Measurements from ENCODE around the gene DNAJC7. TPM values are rescaled to one million over a fixed set of nuclear protein-coding genes. Genes with fewer than 3 reads are reported as not detected.

Gene DNAJC7
- total RNA-seq, 1 experiment from 2014 or later = 56.1 TPM

GRCh38 chr17:42038221-42038973 is 21.2 kb upstream of the DNAJC7 start:
- H3K27me3 ChIP-seq (ENCODE audit: low read length) = no peaks in the 10 kb centered on the region
- H3K4me2 ChIP-seq (ENCODE audit: low read depth, low read length, poor library complexity, severe bottlenecking) = no peak overlapping the region
- no peak overlapping the region for H3K4me3 ChIP-seq (ENCODE audit: low read length)
- no peaks in the 10 kb centered on the region for H3K4me1 ChIP-seq (ENCODE audit: low read length)
- 0 out of 2 replicates have a peak overlapping the region, but pooled peaks have one; percentile 28 for H2AFZ ChIP-seq (ENCODE audit: low read length)
- no peak overlapping the region for H3K27ac ChIP-seq (ENCODE audit: low read length)
- no peaks in the 10 kb centered on the region for H4K20me1 ChIP-seq (ENCODE audit: insufficient read depth, low read depth, low read length)
- DNase-seq = no peak
- no peak overlapping the region for H3K9ac ChIP-seq (ENCODE audit: low read length)
- no peaks in the 10 kb centered on the region for H3K79me2 ChIP-seq (ENCODE audit: low read length)
- H3K9me3 ChIP-seq (ENCODE audit: low read length) = no peaks in the 10 kb centered on the region
- H3K9me2 ChIP-seq (replicated peaks; ENCODE audit: insufficient read depth, low read length) = no peaks in the 10 kb centered on the region
- H3K36me3 ChIP-seq (ENCODE audit: insufficient read depth, low read length) = no peaks in the 10 kb centered on the region

- Histone ChIP-seq H3K9ac (ENCODE audit: low read length) (no peak overlapping the region), H2AFZ (ENCODE audit: low read length) (no peak overlapping the region), H4K20me1 (ENCODE audit: insufficient read depth, low read depth, low read length) (no peaks in the 10 kb centered on the region), H3K4me1 (ENCODE audit: low read length) (no peaks in the 10 kb centered on the region), H3K79me2 (ENCODE audit: low read length) (no peaks in the 10 kb centered on the region), H3K27ac (ENCODE audit: low read length) (no peak overlapping the region), H3K36me3 (ENCODE audit: insufficient read depth, low read length) (no peaks in the 10 kb centered on the region), H3K27me3 (ENCODE audit: low read length) (no peaks in the 10 kb centered on the region), H3K4me3 (ENCODE audit: low read length) (no peak overlapping the region), H3K9me2 (replicated peaks; ENCODE audit: insufficient read depth, low read length) (no peaks in the 10 kb centered on the region), H3K4me2 (ENCODE audit: low read depth, low read length, poor library complexity, severe bottlenecking) (no peak overlapping the region), H3K9me3 (ENCODE audit: low read length) (no peaks in the 10 kb centered on the region)
- no peak for DNase-seq
Measured at GRCh38 chr17:42034059-42034458, 16.8 kb upstream of the DNAJC7 start.

- no peak overlapping the region for H3K27ac ChIP-seq (ENCODE audit: low read length)
- no peaks in the 10 kb centered on the region for H3K9me2 ChIP-seq (replicated peaks; ENCODE audit: insufficient read depth, low read length)
- H3K9ac ChIP-seq (ENCODE audit: low read length) = no peak overlapping the region
- no peaks in the 10 kb centered on the region for H3K4me1 ChIP-seq (ENCODE audit: low read length)
- no peaks in the 10 kb centered on the region for H3K36me3 ChIP-seq (ENCODE audit: insufficient read depth, low read length)
- H3K27me3 ChIP-seq (ENCODE audit: low read length) = no peaks in the 10 kb centered on the region
- no peaks in the 10 kb centered on the region for H3K79me2 ChIP-seq (ENCODE audit: low read length)
- no peak overlapping the region for H2AFZ ChIP-seq (ENCODE audit: low read length)
- no peak overlapping the region for H3K4me2 ChIP-seq (ENCODE audit: low read depth, low read length, poor library complexity, severe bottlenecking)
- no peak overlapping the region for H3K4me3 ChIP-seq (ENCODE audit: low read length)
- no peaks in the 10 kb centered on the region for H4K20me1 ChIP-seq (ENCODE audit: insufficient read depth, low read depth, low read length)
- no peaks in the 10 kb centered on the region for H3K9me3 ChIP-seq (ENCODE audit: low read length)
- DNase-seq = no peak
Measured at GRCh38 chr17:42031584-42031983, 14.3 kb upstream of the DNAJC7 start.

- H3K9me3 ChIP-seq (ENCODE audit: low read length) = no peaks in the 10 kb centered on the region
- H3K4me2 ChIP-seq (ENCODE audit: low read depth, low read length, poor library complexity, severe bottlenecking) = no peak overlapping the region
- no peaks in the 10 kb centered on the region for H3K79me2 ChIP-seq (ENCODE audit: low read length)
- no peak overlapping the region for H3K27ac ChIP-seq (ENCODE audit: low read length)
- H2AFZ ChIP-seq (ENCODE audit: low read length) = no peak overlapping the region
- H3K27me3 ChIP-seq (ENCODE audit: low read length) = no peaks in the 10 kb centered on the region
- H4K20me1 ChIP-seq (ENCODE audit: insufficient read depth, low read depth, low read length) = no peaks in the 10 kb centered on the region
- H3K4me1 ChIP-seq (ENCODE audit: low read length) = peaks cover 17% of the 10 kb centered on the region
- no peaks in the 10 kb centered on the region for H3K9me2 ChIP-seq (replicated peaks; ENCODE audit: insufficient read depth, low read length)
- H3K4me3 ChIP-seq (ENCODE audit: low read length) = no peak overlapping the region
- peaks cover 6% of the 10 kb centered on the region; the same call in 1 of the 2 replicates for H3K36me3 ChIP-seq (ENCODE audit: insufficient read depth, low read length)
- no peak for DNase-seq
- no peak overlapping the region for H3K9ac ChIP-seq (ENCODE audit: low read length)
Measured at GRCh38 chr17:42028791-42029127, 11.5 kb upstream of the DNAJC7 start.

- Histone ChIP-seq H3K9me2 (replicated peaks; ENCODE audit: insufficient read depth, low read length) (no peaks in the 10 kb centered on the region), H3K36me3 (ENCODE audit: insufficient read depth, low read length) (peaks cover 10% of the 10 kb centered on the region; the same call in 1 of the 2 replicates), H3K79me2 (ENCODE audit: low read length) (no peaks in the 10 kb centered on the region), H3K4me3 (ENCODE audit: low read length) (no peak overlapping the region), H3K27me3 (ENCODE audit: low read length) (no peaks in the 10 kb centered on the region), H3K9me3 (ENCODE audit: low read length) (no peaks in the 10 kb centered on the region), H3K9ac (ENCODE audit: low read length) (no peak overlapping the region), H2AFZ (ENCODE audit: low read length) (no peak overlapping the region), H3K4me2 (ENCODE audit: low read depth, low read length, poor library complexity, severe bottlenecking) (no peak overlapping the region), H3K4me1 (ENCODE audit: low read length) (peaks cover 17% of the 10 kb centered on the region), H4K20me1 (ENCODE audit: insufficient read depth, low read depth, low read length) (no peaks in the 10 kb centered on the region), H3K27ac (ENCODE audit: low read length) (no peak overlapping the region)
- peak; percentile 73 for DNase-seq
Measured at GRCh38 chr17:42027961-42028790, 10.9 kb upstream of the DNAJC7 start.

GRCh38 chr17:42027590-42027889 is 10.3 kb upstream of the DNAJC7 start:
- no peak overlapping the region for H2AFZ ChIP-seq (ENCODE audit: low read length)
- H3K9me3 ChIP-seq (ENCODE audit: low read length) = no peaks in the 10 kb centered on the region
- H4K20me1 ChIP-seq (ENCODE audit: insufficient read depth, low read depth, low read length) = no peaks in the 10 kb centered on the region
- H3K79me2 ChIP-seq (ENCODE audit: low read length) = no peaks in the 10 kb centered on the region
- no peak overlapping the region for H3K27ac ChIP-seq (ENCODE audit: low read length)
- no peak overlapping the region for H3K4me3 ChIP-seq (ENCODE audit: low read length)
- H3K9me2 ChIP-seq (replicated peaks; ENCODE audit: insufficient read depth, low read length) = no peaks in the 10 kb centered on the region
- no peaks in the 10 kb centered on the region for H3K27me3 ChIP-seq (ENCODE audit: low read length)
- no peak overlapping the region for H3K4me2 ChIP-seq (ENCODE audit: low read depth, low read length, poor library complexity, severe bottlenecking)
- peaks cover 13% of the 10 kb centered on the region; the same call in 1 of the 2 replicates for H3K36me3 ChIP-seq (ENCODE audit: insufficient read depth, low read length)
- DNase-seq = no peak
- H3K9ac ChIP-seq (ENCODE audit: low read length) = no peak overlapping the region
- H3K4me1 ChIP-seq (ENCODE audit: low read length) = peaks cover 17% of the 10 kb centered on the region

GRCh38 chr17:42026857-42027589 is 9.8 kb upstream of the DNAJC7 start:
- Histone ChIP-seq H3K36me3 (ENCODE audit: insufficient read depth, low read length) (peaks cover 16% of the 10 kb centered on the region; the same call in 1 of the 2 replicates), H4K20me1 (ENCODE audit: insufficient read depth, low read depth, low read length) (no peaks in the 10 kb centered on the region), H3K4me1 (ENCODE audit: low read length) (peaks cover 17% of the 10 kb centered on the region), H2AFZ (ENCODE audit: low read length) (no peak overlapping the region), H3K9me2 (replicated peaks; ENCODE audit: insufficient read depth, low read length) (no peaks in the 10 kb centered on the region), H3K79me2 (ENCODE audit: low read length) (0 out of 2 replicates have a peak, but pooled peaks cover 3% of the 10 kb centered on the region), H3K9ac (ENCODE audit: low read length) (no peak overlapping the region), H3K27me3 (ENCODE audit: low read length) (no peaks in the 10 kb centered on the region), H3K4me3 (ENCODE audit: low read length) (no peak overlapping the region), H3K27ac (ENCODE audit: low read length) (no peak overlapping the region), H3K9me3 (ENCODE audit: low read length) (no peaks in the 10 kb centered on the region), H3K4me2 (ENCODE audit: low read depth, low read length, poor library complexity, severe bottlenecking) (no peak overlapping the region)
- no peak for DNase-seq

- Histone ChIP-seq H4K20me1 (ENCODE audit: insufficient read depth, low read depth, low read length) (no peaks in the 10 kb centered on the region), H2AFZ (ENCODE audit: low read length) (no peak overlapping the region), H3K9ac (ENCODE audit: low read length) (no peak overlapping the region), H3K4me2 (ENCODE audit: low read depth, low read length, poor library complexity, severe bottlenecking) (no peak overlapping the region), H3K4me3 (ENCODE audit: low read length) (no peak overlapping the region), H3K27ac (ENCODE audit: low read length) (no peak overlapping the region), H3K9me3 (ENCODE audit: low read length) (no peaks in the 10 kb centered on the region), H3K27me3 (ENCODE audit: low read length) (no peaks in the 10 kb centered on the region), H3K36me3 (ENCODE audit: insufficient read depth, low read length) (peaks cover 16% of the 10 kb centered on the region; the same call in 1 of the 2 replicates), H3K79me2 (ENCODE audit: low read length) (peaks cover 11% of the 10 kb centered on the region), H3K9me2 (replicated peaks; ENCODE audit: insufficient read depth, low read length) (no peaks in the 10 kb centered on the region), H3K4me1 (ENCODE audit: low read length) (peaks cover 25% of the 10 kb centered on the region)
- DNase-seq = no peak
Measured at GRCh38 chr17:42025936-42026335, 8.7 kb upstream of the DNAJC7 start.
